Measurements from ENCODE around the gene OTUB2.

DNA sequence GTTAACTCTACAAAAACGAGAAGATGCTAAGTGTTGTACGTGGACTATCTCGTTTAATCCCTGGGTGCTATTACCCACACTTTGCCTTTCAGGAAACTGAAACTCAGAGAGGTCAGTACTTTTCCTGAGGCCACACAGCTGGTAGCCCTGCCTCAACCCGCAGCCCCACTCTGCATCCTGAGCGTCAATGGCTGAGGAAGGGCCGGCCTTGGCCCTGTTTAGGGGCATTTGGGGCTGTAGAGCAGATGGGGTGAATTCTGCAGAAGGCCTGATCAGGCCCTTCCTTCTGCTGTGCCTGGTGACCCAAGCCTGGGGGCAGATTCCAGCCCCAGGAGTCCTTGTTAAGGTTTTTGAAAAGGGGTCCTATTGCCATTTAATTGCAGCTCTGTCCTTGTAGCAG lies 32.8 kb upstream of the OTUB2 start:
- no peak for TF ChIP-seq EZH2 (IDR thresholded peaks at IDR 0.05; ENCODE audit: low read length, unreplicated experiment)
- TF ChIP-seq, protein P1, sequence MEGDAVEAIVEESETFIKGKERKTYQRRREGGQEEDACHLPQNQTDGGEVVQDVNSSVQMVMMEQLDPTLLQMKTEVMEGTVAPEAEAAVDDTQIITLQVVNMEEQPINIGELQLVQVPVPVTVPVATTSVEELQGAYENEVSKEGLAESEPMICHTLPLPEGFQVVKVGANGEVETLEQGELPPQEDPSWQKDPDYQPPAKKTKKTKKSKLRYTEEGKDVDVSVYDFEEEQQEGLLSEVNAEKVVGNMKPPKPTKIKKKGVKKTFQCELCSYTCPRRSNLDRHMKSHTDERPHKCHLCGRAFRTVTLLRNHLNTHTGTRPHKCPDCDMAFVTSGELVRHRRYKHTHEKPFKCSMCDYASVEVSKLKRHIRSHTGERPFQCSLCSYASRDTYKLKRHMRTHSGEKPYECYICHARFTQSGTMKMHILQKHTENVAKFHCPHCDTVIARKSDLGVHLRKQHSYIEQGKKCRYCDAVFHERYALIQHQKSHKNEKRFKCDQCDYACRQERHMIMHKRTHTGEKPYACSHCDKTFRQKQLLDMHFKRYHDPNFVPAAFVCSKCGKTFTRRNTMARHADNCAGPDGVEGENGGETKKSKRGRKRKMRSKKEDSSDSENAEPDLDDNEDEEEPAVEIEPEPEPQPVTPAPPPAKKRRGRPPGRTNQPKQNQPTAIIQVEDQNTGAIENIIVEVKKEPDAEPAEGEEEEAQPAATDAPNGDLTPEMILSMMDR (conservative IDR thresholded peaks at IDR 0.05; ENCODE audit: low read depth, low read length): no peak

Data from PC-3 (cell line).